Measurements from ENCODE around the gene CFHR2.

DNA sequence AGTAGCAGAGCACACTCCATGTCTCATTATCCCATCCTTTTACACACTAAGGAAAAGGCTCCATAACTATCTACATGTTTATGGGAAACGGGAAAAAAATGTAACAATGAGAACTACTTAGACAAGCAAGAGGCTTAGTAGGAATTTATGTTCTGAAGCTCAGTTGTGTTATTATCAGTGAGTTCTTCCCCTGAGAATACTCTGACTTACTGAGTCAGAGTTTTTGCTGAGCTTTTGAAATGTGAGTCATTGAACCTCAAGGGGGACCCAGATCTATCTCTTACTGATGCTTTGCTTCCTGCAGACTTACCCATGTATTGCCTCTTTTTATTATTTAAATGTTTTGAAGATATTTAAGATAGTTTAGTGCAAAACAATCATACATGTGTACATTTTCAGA lies 53.9 kb downstream of the CFHR2 start:
- TF ChIP-seq TAF1 (IDR thresholded peaks at IDR 0.05; ENCODE audit: low read depth, low read length): no peak
- TF ChIP-seq POLR2AphosphoS5 (IDR thresholded peaks at IDR 0.05; ENCODE audit: low read depth, low read length): no peak
- no peak for TF ChIP-seq PAX5 (IDR thresholded peaks at IDR 0.05; ENCODE audit: insufficient read depth, low read length, severe bottlenecking)
- no peak for TF ChIP-seq POLR2A (IDR thresholded peaks at IDR 0.05; ENCODE audit: low read depth, low read length)
- TF ChIP-seq POU2F2 (IDR thresholded peaks at IDR 0.05; ENCODE audit: low read depth, low read length): no peak
